Heart right ventricle (tissue), 16 donors: Measurements from ENCODE around the gene UNC119. TPM values are rescaled to one million over a fixed set of nuclear protein-coding genes. Genes with fewer than 3 reads are reported as not detected.
A peak's percentile ranks its signal among the peaks of the same experiment; 100 is the strongest.
"Not testable (repeated sequence)": the region's sequence is repeated elsewhere in the genome, so short reads cannot be mapped to it uniquely, and the experiment has no call there.

Experiments
- ATAC-seq, 8 donors: fragments of 200-7000 bp; cut with Tn5 transposase; one replicate each; pipeline ENCODE4 v1.9.1; 2020; ENCODE audit warnings: mild to moderate bottlenecking in 8 of 8, moderate library complexity in 8 of 8, moderate number of reproducible peaks in 1 of 8
- DNase-seq, 2 donors: peaks; one replicate each; pipeline ENCODE4 v3.0.0-alpha.2; 2020
- H3K27ac ChIP-seq, 10 donors: fragments of 200-600 bp; sonication (generic) in 2 of 10; one replicate each; pipeline versions ENCODE4 v1.5.0 to v1.8.0; 2020 to 2022; ENCODE audit warnings: mild to moderate bottlenecking in 3 of 10
- H3K27me3 ChIP-seq, 7 donors: fragments of 200-600 bp; one replicate each; pipeline ENCODE4 v1.8.0; 2021 to 2022; ENCODE audit warnings: mild to moderate bottlenecking in 2 of 7
- H3K36me3 ChIP-seq, 9 donors: fragments of 200-600 bp; sonication (generic) in 1 of 9; one replicate each; pipeline versions ENCODE4 v1.5.0 to v1.8.0; 2020 to 2022; ENCODE audit warnings: mild to moderate bottlenecking in 2 of 9
- H3K4me1 ChIP-seq, 9 donors: fragments of 200-600 bp; sonication (generic) in 1 of 9; one replicate each; pipeline versions ENCODE4 v1.5.0 to v1.8.0; 2020 to 2022; ENCODE audit warnings: mild to moderate bottlenecking in 4 of 9
- H3K4me3 ChIP-seq, 10 donors: fragments of 200-600 bp; sonication (generic) in 2 of 10; one replicate each; pipeline versions ENCODE4 v1.5.0 to v1.8.0; 2020 to 2022; ENCODE audit warnings: mild to moderate bottlenecking in 7 of 10, moderate library complexity in 2 of 10
- H3K9me3 ChIP-seq, 11 donors: fragments of 200-600 bp in 10 of 11; sonication (generic) in 2 of 11; one replicate each; pipeline versions ENCODE4 v1.5.0 to v1.8.0; 2013 to 2022; ENCODE audit warnings: mild to moderate bottlenecking in 2 of 11, control low read depth in 1 of 11, moderate library complexity in 1 of 11
- CTCF ChIP-seq, 9 donors: fragments of 200-600 bp; sonication (generic) in 2 of 9; IDR thresholded peaks; one replicate each; pipeline versions ENCODE4 v1.5.0 to v1.8.0; 2021 to 2022; ENCODE audit warnings: antibody characterized with exemption in 9 of 9, mild to moderate bottlenecking in 5 of 9, moderate library complexity in 1 of 9
- WGBS, 2 donors: extraction: QIAGEN DNeasy Blood & Tissue Kit; methylation state at CpG; one replicate each; pipeline ENCODE4 v1.1.7; 2013; ENCODE audit warnings: inconsistent platforms in 1 of 2; 5-methylcytosine and 5-hydroxymethylcytosine counted together
- intact Hi-C, 10 donors: fragments of 100-400 bp; cut with DNase I; formaldehyde crosslinking; loops; one replicate each; pipeline versions ENCODE4 v1.11.1 to v1.14.2; 2022
- polyA plus RNA-seq, 2 donors: library from polyadenylated mRNA; stranded (reverse); fragments of 200-250 nt; gene quantifications; one replicate each; pipeline ENCODE4 v1.2.3, GENCODE V29; 2013
- total RNA-seq, 10 donors: library from RNA; stranded (reverse); fragmentation: NEBNext Ultra II Directional in 3 of 10; extraction: Animal tissue kit (Norgen Biotek cat#: 25700) in 3 of 10; gene quantifications; one replicate each; pipeline versions ENCODE4 v1.2.1 to v1.2.4, GENCODE V29; 2021 to 2023
- donor health status: Arrhythmogenic right ventricular cardiomyopathy.
- donor health status: ischemic (EF 13 %, LVEDD 7.1; RV severe dilation, severe dysfunction).
- donor health status: healthy with polysubstance abuse.
- donor health status: DM: no; HTN: yes; CAD: no.
- donor health status: DM: no; HTN: no; CAD: no.
- donor health status: ischemic (EF 25% LVEDD 6.9; RV normal size, moderate dysfunction).
- donor health status: ischemic (EF 25% LVEDD 5.7; RV mildly dilated, moderate dysfunction).
- donor health status: healthy.
- donor health status: DM: yes; HTN: yes; CAD: no.
- donor health status: Ischemic cardiomyopathy.
- donor health status: ischemic (EF 35%, LVEDD 5.7; RV mildly dilated, moderate dysfunction).
- donor health status: nonischemic (EF 11% LVEDD 7.7; RV severe dilation, severe dysfunction).
- donor health status: DM: yes; HTN: yes; CAD: no.
- donor health status: PGD.
- donor health status: ischemic (EF 29% LVEDD 5.4; RV normal size, mild dysfunction).
- donor health status: nonischemic (EF 23%, LVEDD 6.1; RV moderate dilation, normal function).

Gene UNC119
- total and polyA plus RNA-seq, 12 donors: 10.6 to 23.8 (median 21.0) TPM

- Histone ChIP-seq H3K4me3 (no peak overlapping the region), H3K27me3 (peaks cover 0 to 4% (median 0%) of the 10 kb centered on the region in 7 donors), H3K36me3 (no peaks in the 10 kb centered on the region), H3K9me3 (no peaks in the 10 kb centered on the region), H3K27ac (no peak overlapping the region), H3K4me1 (no peaks in the 10 kb centered on the region)
- DNase-seq (no peak), ATAC-seq (no peak)
- WGBS, 2 donors: 88 to 90% methylated on average over 25 of the region's 25 CpGs
- TF ChIP-seq CTCF (IDR thresholded peaks at IDR 0.05): no peak
- intact Hi-C loops: no loop called here
These were observed 27.7 kb downstream of the UNC119 start for GRCh38 chr17:28524476-28525424.

GRCh38 chr17:28523876-28524275, 28.5 kb downstream of the UNC119 start:
- no peak for DNase-seq
- Histone ChIP-seq H3K4me3 (no peak overlapping the region), H3K27me3 (peaks cover 0 to 8% (median 0%) of the 10 kb centered on the region in 7 donors), H3K4me1 (no peaks in the 10 kb centered on the region), H3K36me3 (no peaks in the 10 kb centered on the region), H3K9me3 (no peaks in the 10 kb centered on the region), H3K27ac (no peak overlapping the region)
- WGBS, 2 donors: 89 to 90% methylated on average over 14 to 15 of the region's 15 CpGs
- no peak for TF ChIP-seq CTCF (IDR thresholded peaks at IDR 0.05)
- intact Hi-C loops: no loop called here
- peak in 1 of 8 donors; percentile 13 for ATAC-seq

GRCh38 chr17:28523186-28523585, 29.2 kb downstream of the UNC119 start:
- WGBS, 2 donors: 82 to 83% methylated on average over 6 of the region's 6 CpGs
- no peaks in the 10 kb centered on the region for H3K36me3 ChIP-seq
- intact Hi-C loops: no loop called here
- DNase-seq (no peak), ATAC-seq (no peak)
- H3K27me3 ChIP-seq: peaks cover 0 to 8% (median 0%) of the 10 kb centered on the region in 7 donors
- no peak overlapping the region for H3K4me3 ChIP-seq
- no peak for TF ChIP-seq CTCF (IDR thresholded peaks at IDR 0.05)
- no peaks in the 10 kb centered on the region for H3K9me3 ChIP-seq
- H3K27ac ChIP-seq: no peak overlapping the region
- H3K4me1 ChIP-seq: no peaks in the 10 kb centered on the region

GRCh38 chr17:28522281-28522680, 30.1 kb downstream of the UNC119 start:
- DNase-seq, H3K9me3 ChIP-seq, H3K4me1 ChIP-seq, intact Hi-C loops, H3K27ac ChIP-seq, H3K27me3 ChIP-seq, ATAC-seq, H3K4me3 ChIP-seq, H3K36me3 ChIP-seq: not testable (repeated sequence)
- 90 to 93% methylated on average over 4 of the region's 4 CpGs for WGBS, 2 donors
